ENCODE data around the gene ARHGAP15.

GRCh38 chr2:143225931-143226330, 96.7 kb downstream of the ARHGAP15 start:
- TF ChIP-seq CTCF (IDR thresholded peaks at IDR 0.05; ENCODE audit: poor library complexity, severe bottlenecking) (no peak), RAD21 (conservative IDR thresholded peaks at IDR 0.05) (no peak)
